Activated CD8-positive, alpha-beta memory T cell treated with anti-CD3 and anti-CD28 coated beads for 48 hours (primary cell): ENCODE results near the gene ALKBH8.
"Not testable (repeated sequence)": the region's sequence is repeated elsewhere in the genome, so short reads cannot be mapped to it uniquely, and the experiment has no call there.

Experiments used
- DNase-seq, 3 experiments: peaks; one replicate each; pipeline ENCODE4 v3.0.0-alpha.2; 2020; ENCODE audit warnings: low read depth in 2 of 3, low spot score in 2 of 3

Gene ALKBH8

GRCh38 chr11:107565219-107565937 lies at the start of gene ALKBH8:
TSS of gene ALKBH8 (minus strand) at chr11:107565735. CDS start at chr11:107560893, 4,842 bp downstream.
- DNase-seq = peak; percentile 38 to 52 (median 41)

DNA sequence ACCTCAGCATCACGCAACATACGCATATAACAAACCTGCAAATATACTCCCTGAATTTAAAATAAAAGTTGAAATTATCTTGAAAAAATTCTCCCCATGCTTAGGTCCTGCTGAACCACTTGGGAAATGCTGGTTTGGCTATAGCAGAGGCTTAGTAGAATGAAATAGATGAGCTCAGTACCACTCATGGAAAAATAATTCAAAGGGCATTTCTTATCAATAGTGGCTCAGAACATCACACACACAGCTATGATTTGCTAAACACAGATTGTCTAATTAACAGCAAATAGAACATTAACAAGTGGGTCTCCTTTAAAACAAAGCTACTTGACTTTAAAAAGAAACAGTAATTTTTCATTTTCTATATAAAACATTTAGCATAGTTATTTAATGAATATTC lies 46.9 kb upstream of the ALKBH8 start:
- no peak for DNase-seq

DNA sequence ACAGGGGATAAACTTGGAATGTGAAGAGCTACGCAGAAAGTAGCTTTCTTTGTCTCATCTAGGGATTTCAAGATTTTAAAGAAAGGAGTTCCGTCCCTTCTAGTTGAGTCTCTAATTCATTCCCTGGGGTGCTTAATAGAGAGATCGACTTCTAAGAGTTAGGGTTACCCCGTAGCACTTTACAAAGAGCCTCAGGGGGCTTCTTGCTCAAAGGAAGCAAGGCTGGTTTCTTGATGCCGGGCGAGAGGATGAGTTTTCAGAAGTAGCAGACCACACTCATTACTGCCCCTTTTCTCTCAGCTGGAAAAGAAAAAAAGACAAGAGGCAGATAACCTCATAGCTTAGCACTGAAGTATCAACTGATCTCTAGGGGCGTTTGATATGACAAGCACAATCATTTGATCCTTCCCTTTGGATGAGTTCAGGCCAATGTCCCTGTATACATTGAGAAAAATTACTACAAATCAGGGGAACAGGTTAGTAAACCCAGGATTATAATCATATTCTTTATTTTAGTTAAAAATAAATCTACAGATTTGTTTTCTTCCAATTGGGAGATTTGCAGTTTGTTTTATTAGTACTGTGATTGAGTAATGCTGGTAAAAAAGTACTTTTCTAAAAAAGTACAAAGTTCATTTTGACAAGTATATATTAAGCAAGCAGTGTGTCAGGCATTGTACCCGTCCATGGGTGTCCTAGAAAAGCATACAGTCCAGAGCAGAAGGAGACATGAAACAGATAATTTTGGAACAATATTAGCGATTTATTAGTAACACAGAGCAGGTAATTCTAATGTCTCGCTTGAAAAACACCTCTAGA lies 44.1 kb upstream of the ALKBH8 start:
- no peak for DNase-seq

DNA sequence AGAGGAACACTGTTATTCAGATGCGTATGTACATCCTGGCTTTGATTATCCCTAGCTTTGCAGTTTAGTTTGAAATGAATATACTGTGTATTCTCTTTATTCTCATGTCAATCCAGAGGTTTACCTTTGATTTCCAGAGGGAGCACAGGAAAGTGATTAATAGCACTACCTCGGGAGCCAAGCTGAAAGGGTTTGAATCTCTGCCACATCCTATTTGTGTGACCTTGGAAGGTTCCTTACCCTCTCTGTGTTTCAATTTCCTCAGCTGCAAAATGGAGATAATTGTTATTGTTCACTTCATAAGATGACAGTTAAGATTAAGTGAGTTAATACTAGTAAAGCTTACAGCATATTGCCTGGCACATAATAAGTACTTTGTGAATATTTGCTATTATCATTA lies 43.3 kb upstream of the ALKBH8 start:
- DNase-seq = no peak

DNA sequence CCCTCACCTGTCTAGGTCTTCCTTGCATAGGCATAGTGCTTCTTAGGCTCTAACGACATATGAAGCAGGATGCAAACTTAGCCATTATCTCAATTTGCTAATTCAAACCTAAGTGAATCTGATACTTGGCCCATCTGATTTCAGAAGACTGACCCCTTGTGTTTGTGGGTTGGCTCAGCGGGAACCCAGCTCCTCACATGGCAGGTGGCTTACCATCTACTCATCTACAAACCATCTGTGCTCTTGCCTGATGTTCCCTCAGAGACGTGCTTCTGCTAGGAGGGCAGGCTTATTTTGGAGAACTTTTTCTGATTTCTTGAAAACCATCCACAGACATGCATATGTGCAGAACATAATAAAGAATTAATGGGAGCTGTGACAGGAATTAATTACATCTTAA lies 40.6 kb upstream of the ALKBH8 start:
- DNase-seq = no peak

GRCh38 chr11:107605061-107606006 lies 39.8 kb upstream of the ALKBH8 start:
- DNase-seq = no peak

DNA sequence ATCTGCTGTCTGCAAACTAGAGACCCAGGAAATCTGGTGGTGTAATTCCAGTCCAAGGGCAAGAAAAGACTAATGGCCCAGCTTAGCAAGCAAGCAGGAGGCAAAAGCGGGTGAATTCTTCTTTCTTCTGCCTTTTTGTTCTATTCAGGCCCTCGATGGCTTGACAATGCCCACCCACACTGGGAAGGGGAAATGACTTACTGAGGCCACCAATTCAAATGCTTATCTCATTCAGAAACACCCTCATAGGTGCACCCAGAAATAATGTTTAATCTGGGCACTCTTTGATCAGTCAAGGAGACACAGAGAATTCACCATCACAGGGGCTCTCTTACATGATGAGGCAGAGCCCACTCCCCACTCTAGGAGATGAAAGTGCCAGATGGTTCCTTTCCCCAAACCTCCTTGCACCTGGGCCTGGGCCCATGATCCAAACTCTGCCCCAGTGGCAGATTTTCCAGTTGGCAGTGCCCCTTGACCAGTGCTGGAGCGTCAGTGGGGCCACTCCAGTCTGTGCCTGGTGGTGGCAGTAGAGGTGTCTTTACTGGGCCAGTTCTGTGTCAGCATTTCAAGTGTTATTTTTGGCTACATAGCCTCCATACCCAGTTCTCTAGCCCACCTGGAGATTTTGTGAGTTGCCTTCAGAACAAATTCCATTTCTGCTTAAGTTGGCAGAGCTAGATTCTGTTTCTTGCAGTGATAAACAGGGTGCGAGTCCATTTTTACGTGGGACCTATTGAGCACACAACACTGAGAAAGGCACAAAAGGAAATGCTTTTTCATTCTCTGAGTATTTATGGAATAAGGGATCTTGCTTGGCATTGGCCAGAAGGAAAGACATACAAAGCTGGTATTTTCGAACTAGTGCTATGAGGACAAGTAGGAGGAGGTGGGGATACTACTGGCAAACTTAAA lies 32.9 kb upstream of the ALKBH8 start:
- DNase-seq = no peak

DNA sequence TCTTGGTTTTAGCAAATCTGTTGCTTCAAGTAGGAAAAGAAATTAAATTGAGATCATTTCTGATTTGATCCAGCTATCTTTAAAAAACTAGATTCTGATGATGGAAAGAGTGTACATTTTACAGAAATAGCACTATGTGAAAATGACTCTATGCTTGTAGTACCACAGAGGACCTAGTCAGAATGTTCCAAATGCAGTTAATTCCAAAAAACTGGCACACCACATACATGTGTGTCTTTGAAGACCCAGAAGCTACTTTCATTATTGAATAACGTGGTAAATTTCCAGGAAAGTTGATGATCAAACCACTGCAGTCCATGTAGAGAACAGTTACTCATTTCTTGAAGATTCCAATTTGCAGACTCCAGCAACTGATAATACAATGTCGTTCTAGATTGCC lies 29.2 kb upstream of the ALKBH8 start:
- DNase-seq = no peak

DNA sequence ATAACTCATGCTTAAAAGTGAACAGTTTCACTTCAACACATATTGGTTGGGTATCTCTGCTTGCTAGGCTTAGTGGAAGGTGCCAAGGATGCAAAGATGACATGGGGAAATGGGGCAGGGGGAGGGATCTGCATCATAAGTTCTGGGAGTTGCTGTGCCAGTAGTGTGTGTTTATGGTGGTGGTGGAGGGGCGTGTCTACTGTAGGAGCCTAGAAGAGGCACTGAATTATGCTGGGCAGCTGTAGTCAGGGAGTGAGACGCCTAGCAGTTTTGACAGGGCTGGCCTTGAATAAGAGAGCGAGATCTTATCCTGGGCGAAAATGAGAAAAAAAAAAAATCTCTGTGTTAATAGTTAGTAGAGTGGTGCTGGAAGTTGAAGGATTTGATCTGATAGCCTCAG lies 28.4 kb upstream of the ALKBH8 start:
- no peak for DNase-seq

DNA sequence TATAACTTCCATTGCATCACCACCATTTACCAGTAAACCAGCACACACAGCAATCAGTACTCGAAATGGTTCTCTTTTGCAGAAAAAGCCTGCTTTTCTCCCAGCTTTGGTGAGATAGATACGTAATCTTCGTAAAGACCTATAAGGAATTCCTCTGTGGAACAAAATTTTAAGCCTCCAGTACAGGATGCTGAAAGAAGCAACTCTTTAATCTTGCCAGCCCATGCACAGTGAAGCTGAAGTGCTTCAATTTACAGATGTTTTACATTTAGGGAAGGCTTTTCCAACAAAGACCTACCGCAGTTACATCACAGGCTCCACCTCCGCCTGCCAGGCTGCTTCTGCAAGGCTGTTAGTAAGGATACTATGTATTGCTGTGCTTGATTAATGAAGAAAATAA lies 27.3 kb upstream of the ALKBH8 start:
- DNase-seq = no peak

GRCh38 chr11:107592231-107592590 lies 26.7 kb upstream of the ALKBH8 start:
- DNase-seq = peak in 1 of 3 experiments; percentile 4

GRCh38 chr11:107591378-107592230 lies 26.1 kb upstream of the ALKBH8 start:
- peak in 1 of 3 experiments; percentile 6 for DNase-seq

DNA sequence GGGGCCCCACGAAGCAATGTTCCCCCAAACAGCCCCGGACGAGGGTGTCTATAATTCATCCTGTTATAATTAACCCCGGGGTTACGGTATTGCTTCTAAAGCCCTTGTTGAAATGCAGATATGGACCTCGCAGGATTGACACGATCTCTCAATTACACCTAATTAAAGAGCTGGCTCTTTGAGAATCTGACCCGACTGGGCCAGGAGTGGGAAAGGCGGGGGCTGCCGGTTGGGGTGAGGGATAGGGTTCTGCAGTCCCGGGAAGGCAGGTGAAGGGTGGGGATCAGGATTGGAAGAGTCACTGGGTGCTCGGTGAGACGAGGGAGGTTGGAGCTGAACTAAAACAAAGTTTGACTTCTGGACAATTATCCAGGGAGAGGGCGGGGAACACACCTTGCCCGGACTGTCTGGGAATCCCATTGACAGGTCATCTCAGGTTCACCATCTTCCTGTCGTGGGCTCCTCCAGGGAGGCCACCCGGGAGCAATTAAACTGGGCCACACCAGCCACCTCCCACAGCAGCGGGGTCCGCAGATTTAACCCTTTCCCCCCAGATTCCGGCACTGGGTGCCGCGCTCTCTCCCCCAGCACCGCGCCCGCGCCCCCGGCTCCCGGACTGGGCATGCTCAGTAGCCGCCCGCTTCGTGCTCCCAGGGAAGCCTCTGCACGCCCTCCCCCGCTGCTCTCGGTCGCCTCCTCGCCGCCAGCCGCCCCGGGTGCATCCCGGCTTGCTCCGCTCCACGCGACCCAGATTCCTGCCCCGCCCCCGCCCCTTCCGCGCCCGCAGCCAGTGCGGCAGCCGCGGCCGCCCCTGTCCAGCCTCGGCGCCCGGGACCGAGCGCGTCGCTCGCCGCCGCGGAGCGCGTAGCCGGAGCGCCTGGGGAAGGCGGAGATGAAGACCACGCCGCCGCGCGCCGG lies 25.2 kb upstream of the ALKBH8 start, which contains the start of gene ELMOD1:
Gene ELMOD1, plus strand, starts transcription at position 688 of the 918 bp plus-strand sequence. CDS start 27,043 bp downstream, outside the sequence.
- DNase-seq = peak in 1 of 3 experiments; percentile 18

DNA sequence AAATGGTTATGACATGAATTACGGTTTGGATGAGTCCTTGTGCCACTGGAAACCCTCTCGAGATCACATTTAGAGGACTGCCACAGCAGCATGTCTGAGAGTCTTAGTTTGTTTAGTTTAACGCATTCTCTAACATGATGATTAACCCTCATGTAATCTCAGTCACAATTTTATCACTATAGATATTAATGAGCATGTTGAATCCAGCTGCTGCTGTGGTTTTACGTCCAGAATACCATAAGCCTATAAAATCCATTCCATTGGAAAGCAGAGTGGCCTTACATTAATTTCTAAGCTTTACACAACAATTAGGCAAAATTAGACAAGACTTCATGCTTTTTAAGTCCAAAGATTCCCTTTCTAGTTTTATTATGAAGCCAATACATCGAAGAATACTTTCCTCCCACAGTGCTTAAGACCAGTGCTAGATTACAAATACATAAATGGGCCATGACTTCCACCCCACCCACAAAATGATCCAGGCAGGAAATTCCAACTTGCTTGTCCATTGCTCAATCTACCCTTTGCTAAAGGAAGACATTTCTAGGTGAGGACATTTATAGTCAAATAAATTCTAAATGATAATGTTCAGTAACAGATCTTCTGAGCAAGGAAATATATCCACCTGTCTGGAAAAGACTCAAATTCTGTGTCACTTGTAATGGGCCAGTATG lies 21.9 kb upstream of the ALKBH8 start:
- no peak for DNase-seq

GRCh38 chr11:107583629-107584195 lies 18.2 kb upstream of the ALKBH8 start:
- DNase-seq = no peak

DNA sequence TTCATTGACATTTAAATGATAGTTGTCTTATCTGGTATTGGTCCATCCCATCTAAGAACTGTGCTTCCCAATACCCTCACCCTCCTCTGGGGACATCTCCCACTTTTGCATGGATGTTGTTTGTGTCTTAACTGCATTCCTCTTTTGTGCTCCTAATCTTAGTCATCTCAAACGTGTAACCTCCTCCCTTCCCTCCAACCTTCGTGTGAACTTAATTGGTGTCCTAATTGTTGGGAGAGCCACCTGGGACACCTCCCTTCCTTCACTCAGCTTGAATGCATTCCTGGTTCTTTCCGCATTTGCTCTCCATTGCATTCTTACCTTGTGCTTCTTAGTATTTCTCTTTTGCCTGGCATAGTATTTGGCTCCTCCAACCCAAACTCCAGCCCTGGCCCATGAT lies 15.6 kb upstream of the ALKBH8 start:
- no peak for DNase-seq

DNA sequence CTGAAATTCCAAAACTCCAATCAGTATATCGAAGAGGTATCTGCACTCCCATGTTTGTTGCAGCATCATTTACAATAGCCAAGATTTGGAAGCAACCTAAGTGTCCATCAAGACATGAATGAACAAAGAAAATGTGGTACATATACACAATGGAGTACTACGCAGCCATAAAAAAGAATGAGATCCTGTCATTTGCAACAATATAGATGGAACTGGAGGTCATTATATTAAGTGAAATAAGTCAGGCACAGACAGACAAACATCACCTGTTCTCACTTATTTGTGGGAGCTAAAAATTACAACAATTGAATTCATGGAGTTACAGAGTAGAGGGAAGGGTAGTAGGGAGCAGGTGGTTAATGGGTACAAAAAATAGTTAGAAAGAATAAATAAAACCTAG lies 13.6 kb upstream of the ALKBH8 start:
- not testable (repeated sequence) for DNase-seq
